ENCODE data around the gene ARHGAP5. TPM values are rescaled to one million over a fixed set of nuclear protein-coding genes. Genes with fewer than 3 reads are reported as not detected.

The ARHGAP5 gene
- polyA plus RNA-seq, result 10 to 100 TPM in 2 of 3 donors, 1 to 10 TPM in 1; 6.8 to 16.9 (median 11.3) TPM

GRCh38 chr14:32077081-32078022 lies at the start of gene ARHGAP5:
ARHGAP5 (plus strand) TSS chr14:32077304; CDS start chr14:32090670, 13,366 bp downstream.
- H3K36me3 Mint-ChIP-seq, result no peaks in the 10 kb centered on the region
- peak; percentile 62 to 75 (median 66) for DNase-seq
- peaks cover 27 to 35% of the 10 kb centered on the region in 2 donors for H3K4me1 Mint-ChIP-seq
- H3K4me3 Mint-ChIP-seq, result peak within 1 kb of the TSS; percentile 94 to 99 (median 97)
- peak within 1 kb of the TSS; percentile 84 to 93 (median 90) for H3K27ac Mint-ChIP-seq
- H3K9me3 Mint-ChIP-seq, result no peaks in the 10 kb centered on the region
- H3K27me3 Mint-ChIP-seq (ENCODE audit: low read depth in 3 of 3), result peaks cover 6 to 23% (median 10%) of the 10 kb centered on the region in 3 donors

- Mint-ChIP-seq H3K4me1 (no peaks in the 10 kb centered on the region), H3K4me3 (no peak overlapping the region), H3K9me3 (peaks cover 0 to 2% (median 0%) of the 10 kb centered on the region in 6 donors), H3K36me3 (no peaks in the 10 kb centered on the region), H3K27ac (no peak overlapping the region), H3K27me3 (ENCODE audit: low read depth in 3 of 3) (peaks cover 0 to 7% (median 5%) of the 10 kb centered on the region in 3 donors)
- no peak for DNase-seq
Measured at GRCh38 chr14:32028599-32028998, 48.5 kb upstream of the ARHGAP5 start.

GRCh38 chr14:32033543-32033942 lies 43.6 kb upstream of the ARHGAP5 start:
- H3K9me3 Mint-ChIP-seq, result peaks cover 0 to 2% (median 0%) of the 10 kb centered on the region in 6 donors
- no peak overlapping the region for H3K27ac Mint-ChIP-seq
- H3K4me1 Mint-ChIP-seq, result no peaks in the 10 kb centered on the region
- DNase-seq, result no peak
- H3K36me3 Mint-ChIP-seq, result no peaks in the 10 kb centered on the region
- H3K4me3 Mint-ChIP-seq, result no peak overlapping the region
- H3K27me3 Mint-ChIP-seq (ENCODE audit: low read depth in 3 of 3), result peaks cover 2 to 3% (median 3%) of the 10 kb centered on the region in 3 donors

- H3K27ac Mint-ChIP-seq, result no peak overlapping the region
- peaks cover 0 to 13% (median 7%) of the 10 kb centered on the region in 3 donors for H3K27me3 Mint-ChIP-seq (ENCODE audit: low read depth in 3 of 3)
- H3K4me3 Mint-ChIP-seq, result no peak overlapping the region
- no peak for DNase-seq
- no peaks in the 10 kb centered on the region for H3K36me3 Mint-ChIP-seq
- peaks cover 0 to 2% (median 0%) of the 10 kb centered on the region in 6 donors for H3K9me3 Mint-ChIP-seq
- H3K4me1 Mint-ChIP-seq, result no peaks in the 10 kb centered on the region
Measured at GRCh38 chr14:32038876-32039275, 38.2 kb upstream of the ARHGAP5 start.

- Mint-ChIP-seq H3K9me3 (no peaks in the 10 kb centered on the region), H3K4me3 (no peak overlapping the region), H3K27me3 (ENCODE audit: low read depth in 3 of 3) (peaks cover 0 to 15% (median 7%) of the 10 kb centered on the region in 3 donors), H3K36me3 (no peaks in the 10 kb centered on the region), H3K4me1 (no peaks in the 10 kb centered on the region), H3K27ac (no peak overlapping the region)
- no peak for DNase-seq
Measured at GRCh38 chr14:32039401-32040030, 37.6 kb upstream of the ARHGAP5 start.

GRCh38 chr14:32043624-32044023 lies 33.5 kb upstream of the ARHGAP5 start:
- Mint-ChIP-seq H3K27ac (no peak overlapping the region), H3K36me3 (no peaks in the 10 kb centered on the region), H3K27me3 (ENCODE audit: low read depth in 3 of 3) (peaks cover 0 to 18% (median 4%) of the 10 kb centered on the region in 3 donors)

GRCh38 chr14:32044454-32044853 lies 32.6 kb upstream of the ARHGAP5 start:
- peaks cover 0 to 18% (median 4%) of the 10 kb centered on the region in 3 donors for H3K27me3 Mint-ChIP-seq (ENCODE audit: low read depth in 3 of 3)
- no peak for DNase-seq
- no peaks in the 10 kb centered on the region for H3K36me3 Mint-ChIP-seq
- H3K4me3 Mint-ChIP-seq, result no peak overlapping the region
- H3K4me1 Mint-ChIP-seq, result no peaks in the 10 kb centered on the region
- no peak overlapping the region for H3K27ac Mint-ChIP-seq
- H3K9me3 Mint-ChIP-seq, result peaks cover 0 to 1% (median 0%) of the 10 kb centered on the region in 6 donors

More at GRCh38 chr14:32043624-32044023, 33.5 kb upstream of the ARHGAP5 start:
- no peaks in the 10 kb centered on the region for H3K4me1 Mint-ChIP-seq
- DNase-seq, result no peak
- no peak overlapping the region for H3K4me3 Mint-ChIP-seq
- no peaks in the 10 kb centered on the region for H3K9me3 Mint-ChIP-seq

GRCh38 chr14:32047791-32048190 lies 29.3 kb upstream of the ARHGAP5 start:
- H3K4me1 Mint-ChIP-seq, result no peaks in the 10 kb centered on the region
- no peak overlapping the region for H3K4me3 Mint-ChIP-seq
- H3K9me3 Mint-ChIP-seq, result peaks cover 0 to 1% (median 0%) of the 10 kb centered on the region in 6 donors
- no peaks in the 10 kb centered on the region for H3K36me3 Mint-ChIP-seq
- peaks cover 0 to 20% (median 2%) of the 10 kb centered on the region in 3 donors for H3K27me3 Mint-ChIP-seq (ENCODE audit: low read depth in 3 of 3)
- H3K27ac Mint-ChIP-seq, result no peak overlapping the region
- no peak for DNase-seq

- H3K27me3 Mint-ChIP-seq (ENCODE audit: low read depth in 3 of 3), result peaks cover 0 to 7% (median 0%) of the 10 kb centered on the region in 3 donors
Measured at GRCh38 chr14:32049361-32050088, 27.6 kb upstream of the ARHGAP5 start.

GRCh38 chr14:32050878-32051277 lies 26.2 kb upstream of the ARHGAP5 start:
- DNase-seq, result no peak
- H3K27ac Mint-ChIP-seq, result no peak overlapping the region
- H3K9me3 Mint-ChIP-seq, result peaks cover 0 to 1% (median 0%) of the 10 kb centered on the region in 6 donors
- no peaks in the 10 kb centered on the region for H3K4me1 Mint-ChIP-seq
- H3K4me3 Mint-ChIP-seq, result no peak overlapping the region
- no peaks in the 10 kb centered on the region for H3K36me3 Mint-ChIP-seq
- H3K27me3 Mint-ChIP-seq (ENCODE audit: low read depth in 3 of 3), result peaks cover 0 to 7% (median 2%) of the 10 kb centered on the region in 3 donors

More at GRCh38 chr14:32049361-32050088, 27.6 kb upstream of the ARHGAP5 start:
- H3K27ac Mint-ChIP-seq, result no peak overlapping the region
- no peak overlapping the region for H3K4me3 Mint-ChIP-seq
- H3K36me3 Mint-ChIP-seq, result no peaks in the 10 kb centered on the region
- H3K9me3 Mint-ChIP-seq, result peaks cover 0 to 1% (median 0%) of the 10 kb centered on the region in 6 donors
- DNase-seq, result no peak
- no peaks in the 10 kb centered on the region for H3K4me1 Mint-ChIP-seq

- Mint-ChIP-seq H3K9me3 (no peaks in the 10 kb centered on the region), H3K36me3 (no peaks in the 10 kb centered on the region), H3K4me1 (no peaks in the 10 kb centered on the region), H3K4me3 (no peak overlapping the region), H3K27me3 (ENCODE audit: low read depth in 3 of 3) (peaks cover 3 to 20% (median 4%) of the 10 kb centered on the region in 3 donors), H3K27ac (no peak overlapping the region)
- DNase-seq, result no peak
Measured at GRCh38 chr14:32054536-32054935, 22.6 kb upstream of the ARHGAP5 start.

GRCh38 chr14:32055175-32055574 lies 21.9 kb upstream of the ARHGAP5 start:
- no peaks in the 10 kb centered on the region for H3K9me3 Mint-ChIP-seq
- H3K4me1 Mint-ChIP-seq, result no peaks in the 10 kb centered on the region
- H3K27me3 Mint-ChIP-seq (ENCODE audit: low read depth in 3 of 3), result peaks cover 3 to 20% (median 4%) of the 10 kb centered on the region in 3 donors
- no peaks in the 10 kb centered on the region for H3K36me3 Mint-ChIP-seq
- H3K27ac Mint-ChIP-seq, result no peak overlapping the region
- no peak for DNase-seq
- no peak overlapping the region for H3K4me3 Mint-ChIP-seq

- peaks cover 6 to 19% (median 14%) of the 10 kb centered on the region in 3 donors for H3K27me3 Mint-ChIP-seq (ENCODE audit: low read depth in 3 of 3)
- no peak overlapping the region for H3K4me3 Mint-ChIP-seq
- H3K9me3 Mint-ChIP-seq, result no peaks in the 10 kb centered on the region
- H3K36me3 Mint-ChIP-seq, result no peaks in the 10 kb centered on the region
- no peaks in the 10 kb centered on the region for H3K4me1 Mint-ChIP-seq
- no peak for DNase-seq
- H3K27ac Mint-ChIP-seq, result no peak overlapping the region
Measured at GRCh38 chr14:32059702-32060101, 17.4 kb upstream of the ARHGAP5 start.
